Thyroid gland (tissue), 4 donors: ENCODE results near the gene WAPL. TPM values are rescaled to one million over a fixed set of nuclear protein-coding genes. Genes with fewer than 3 reads are reported as not detected.

Source experiments
- DNase-seq, 2 donors: peaks; one replicate each; pipeline ENCODE4 v3.0.0-alpha.2; 2019
- H3K27ac ChIP-seq, 3 donors: fragments of 200-600 bp; sonication (generic); 1 replicate in 2 of 3; 2 replicates in 1 of 3; pipeline ENCODE4 v1.5.1; 2016 to 2019; ENCODE audit warnings: mild to moderate bottlenecking in 1 of 3, moderate library complexity in 1 of 3
- H3K27me3 ChIP-seq: fragments of 200-600 bp; sonication (generic); one replicate; pipeline ENCODE4 v1.5.1; 2019
- H3K36me3 ChIP-seq, 2 donors: fragments of 200-600 bp; sonication (generic); one replicate each; pipeline ENCODE4 v1.5.1; 2016 to 2019
- H3K4me1 ChIP-seq, 2 donors: fragments of 200-600 bp; sonication (generic); one replicate each; pipeline ENCODE4 v1.5.1; 2017 to 2019
- H3K4me3 ChIP-seq, 3 donors: fragments of 200-600 bp; sonication (generic); replicated peaks in 1 of 3; 1 replicate in 2 of 3; 2 replicates in 1 of 3; pipeline ENCODE4 v1.5.1; 2016; ENCODE audit warnings: mild to moderate bottlenecking in 1 of 3
- H3K9me3 ChIP-seq: fragments of 200-600 bp; sonication (generic); one replicate; pipeline ENCODE4 v1.5.1; 2017
- POLR2A ChIP-seq, 2 donors: fragments of 450-650 bp; IDR thresholded peaks; one replicate each; pipeline ENCODE4 v1.6.1; 2017; ENCODE audit warnings: antibody characterized with exemption in 2 of 2, mild to moderate bottlenecking in 2 of 2, moderate library complexity in 1 of 2
- WGBS, 2 donors: methylation state at CpG; one replicate each; pipeline ENCODE4 v1.1.5; 2017; 5-methylcytosine and 5-hydroxymethylcytosine counted together
- intact Hi-C: fragments of 100-400 bp; cut with DNase I; formaldehyde crosslinking; loops from one replicate; pipeline ENCODE4 v1.15.1; 2023
- total RNA-seq, 4 donors: library from RNA; depleted of rRNA; stranded (reverse); fragments of >200 nt; gene quantifications; one replicate each; pipeline ENCODE4 v1.2.3, GENCODE V29; 2016
- TF ChIP-seq, protein P1 (sequence below), 6 experiments: fragments of 200-600 bp in 3 of 6; fragments of 450-650 bp in 3 of 6; sonication (generic) in 3 of 6; IDR thresholded peaks; one replicate each; pipeline ENCODE4 v1.5.1; 2016 to 2019; ENCODE audit warnings: antibody characterized with exemption in 6 of 6, mild to moderate bottlenecking in 2 of 6, inconsistent platforms in 1 of 6, moderate library complexity in 1 of 6

Gene WAPL
- total RNA-seq, 4 donors from 2014 or later = 44.2 to 62.1 (median 51.7) TPM

DNA sequence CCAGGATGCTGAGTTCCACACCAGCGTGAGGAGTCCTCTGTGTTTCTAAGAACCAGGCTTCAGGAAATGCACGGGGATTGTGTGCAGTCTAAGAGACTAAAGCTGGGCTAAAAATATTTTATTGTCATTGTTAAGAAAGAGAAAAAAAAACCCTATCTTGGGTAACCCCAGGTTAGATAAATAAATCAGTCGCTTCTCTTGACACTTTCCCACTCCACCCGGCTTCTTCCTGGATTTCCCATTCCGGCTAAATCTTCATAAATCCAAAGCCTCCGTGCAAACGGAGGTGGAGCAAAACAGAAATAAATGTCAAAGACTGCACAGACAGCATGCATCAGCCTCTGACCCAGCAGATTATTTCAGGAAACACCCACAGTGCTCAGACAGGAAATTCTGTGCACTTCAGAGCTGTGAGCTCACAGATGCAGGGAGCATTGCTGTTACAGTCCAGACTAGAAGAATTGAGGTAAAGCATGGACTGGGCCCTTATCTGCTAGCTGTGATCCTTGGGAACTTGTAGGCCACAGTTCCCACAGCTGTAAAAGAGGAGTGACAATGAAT lies 110.2 kb downstream of the WAPL start:
- WGBS, 2 donors = 50 to 68% methylated on average over 7 of the region's 7 CpGs
- TF ChIP-seq POLR2A (IDR thresholded peaks at IDR 0.05) = no peak
- TF ChIP-seq, protein P1, sequence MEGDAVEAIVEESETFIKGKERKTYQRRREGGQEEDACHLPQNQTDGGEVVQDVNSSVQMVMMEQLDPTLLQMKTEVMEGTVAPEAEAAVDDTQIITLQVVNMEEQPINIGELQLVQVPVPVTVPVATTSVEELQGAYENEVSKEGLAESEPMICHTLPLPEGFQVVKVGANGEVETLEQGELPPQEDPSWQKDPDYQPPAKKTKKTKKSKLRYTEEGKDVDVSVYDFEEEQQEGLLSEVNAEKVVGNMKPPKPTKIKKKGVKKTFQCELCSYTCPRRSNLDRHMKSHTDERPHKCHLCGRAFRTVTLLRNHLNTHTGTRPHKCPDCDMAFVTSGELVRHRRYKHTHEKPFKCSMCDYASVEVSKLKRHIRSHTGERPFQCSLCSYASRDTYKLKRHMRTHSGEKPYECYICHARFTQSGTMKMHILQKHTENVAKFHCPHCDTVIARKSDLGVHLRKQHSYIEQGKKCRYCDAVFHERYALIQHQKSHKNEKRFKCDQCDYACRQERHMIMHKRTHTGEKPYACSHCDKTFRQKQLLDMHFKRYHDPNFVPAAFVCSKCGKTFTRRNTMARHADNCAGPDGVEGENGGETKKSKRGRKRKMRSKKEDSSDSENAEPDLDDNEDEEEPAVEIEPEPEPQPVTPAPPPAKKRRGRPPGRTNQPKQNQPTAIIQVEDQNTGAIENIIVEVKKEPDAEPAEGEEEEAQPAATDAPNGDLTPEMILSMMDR (IDR thresholded peaks at IDR 0.05) = no peak

DNA sequence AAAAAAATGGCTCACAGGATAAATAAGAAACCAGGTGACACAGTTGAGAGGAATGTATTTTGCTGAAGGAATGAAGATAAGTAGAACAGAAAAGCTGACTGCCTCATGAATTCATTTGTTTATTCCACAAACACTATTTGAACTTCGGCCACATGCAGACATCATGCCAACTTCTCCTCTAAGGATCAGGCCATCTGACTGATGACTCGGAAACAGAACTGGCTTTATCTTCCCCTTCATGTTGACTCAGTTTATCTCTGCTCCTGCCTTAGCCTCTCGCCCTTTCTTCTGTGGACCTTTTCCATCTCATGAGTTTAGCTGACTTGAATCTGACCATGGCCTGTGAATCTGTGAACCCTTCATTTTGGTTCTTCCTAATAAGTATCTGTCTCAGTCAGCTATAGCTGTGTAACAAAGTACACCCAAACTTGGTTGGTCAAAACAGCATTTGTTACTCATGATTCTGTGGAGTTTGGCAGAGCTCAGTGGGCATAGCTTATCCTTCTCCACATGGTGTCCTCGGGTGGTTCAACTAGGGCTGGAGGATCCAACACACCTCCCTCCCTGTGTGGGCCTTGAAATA lies 111.0 kb downstream of the WAPL start:
- H3K4me3 ChIP-seq = no peak overlapping the region
- no peak overlapping the region for H3K27ac ChIP-seq
- H3K27me3 ChIP-seq = no peaks in the 10 kb centered on the region
- no peak for DNase-seq
- H3K9me3 ChIP-seq = no peaks in the 10 kb centered on the region
- 85 to 87% methylated on average over 4 of the region's 4 CpGs for WGBS, 2 donors
- H3K36me3 ChIP-seq = no peaks in the 10 kb centered on the region
- intact Hi-C loops = no loop called here
- peaks cover 0 to 3% of the 10 kb centered on the region in 2 donors for H3K4me1 ChIP-seq
- TF ChIP-seq POLR2A (IDR thresholded peaks at IDR 0.05) = no peak
- TF ChIP-seq, protein P1 (IDR thresholded peaks at IDR 0.05) = no peak

More for the DNA sequence above, 110.2 kb downstream of the WAPL start:
- Histone ChIP-seq H3K4me1 (peaks cover 0 to 3% of the 10 kb centered on the region in 2 donors), H3K36me3 (no peaks in the 10 kb centered on the region), H3K27me3 (no peaks in the 10 kb centered on the region), H3K27ac (no peak overlapping the region), H3K9me3 (no peaks in the 10 kb centered on the region), H3K4me3 (no peak overlapping the region)
- no peak for DNase-seq
- intact Hi-C loops = no loop called here

DNA sequence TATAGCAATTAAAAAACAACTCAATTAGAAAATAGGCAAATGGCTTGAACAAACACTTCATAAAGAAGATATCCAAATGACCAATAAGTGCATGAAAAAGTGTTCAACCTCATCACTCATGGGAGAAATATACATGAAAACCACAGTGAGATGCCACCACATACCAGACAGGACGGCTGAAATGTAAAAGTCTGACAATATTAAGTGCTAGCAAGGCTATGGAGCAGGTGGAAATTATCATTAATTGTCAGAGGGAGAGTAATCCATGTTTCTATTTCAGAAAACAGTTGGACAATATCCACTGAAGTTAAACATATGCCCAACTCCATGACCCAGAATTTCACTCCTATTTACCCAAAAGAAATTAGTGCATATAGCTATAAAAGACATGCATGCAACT lies 112.4 kb downstream of the WAPL start:
- WGBS, 2 donors = 83 to 86% methylated on average over 1 of the region's 1 CpG
- Histone ChIP-seq H3K27me3 (no peaks in the 10 kb centered on the region), H3K4me1 (peaks cover 0 to 3% of the 10 kb centered on the region in 2 donors), H3K36me3 (no peaks in the 10 kb centered on the region), H3K4me3 (no peak overlapping the region), H3K9me3 (no peaks in the 10 kb centered on the region), H3K27ac (no peak overlapping the region)
- no peak for DNase-seq
- intact Hi-C loops = no loop called here
- TF ChIP-seq, protein P1 (IDR thresholded peaks at IDR 0.05) = no peak
- TF ChIP-seq POLR2A (IDR thresholded peaks at IDR 0.05) = no peak

DNA sequence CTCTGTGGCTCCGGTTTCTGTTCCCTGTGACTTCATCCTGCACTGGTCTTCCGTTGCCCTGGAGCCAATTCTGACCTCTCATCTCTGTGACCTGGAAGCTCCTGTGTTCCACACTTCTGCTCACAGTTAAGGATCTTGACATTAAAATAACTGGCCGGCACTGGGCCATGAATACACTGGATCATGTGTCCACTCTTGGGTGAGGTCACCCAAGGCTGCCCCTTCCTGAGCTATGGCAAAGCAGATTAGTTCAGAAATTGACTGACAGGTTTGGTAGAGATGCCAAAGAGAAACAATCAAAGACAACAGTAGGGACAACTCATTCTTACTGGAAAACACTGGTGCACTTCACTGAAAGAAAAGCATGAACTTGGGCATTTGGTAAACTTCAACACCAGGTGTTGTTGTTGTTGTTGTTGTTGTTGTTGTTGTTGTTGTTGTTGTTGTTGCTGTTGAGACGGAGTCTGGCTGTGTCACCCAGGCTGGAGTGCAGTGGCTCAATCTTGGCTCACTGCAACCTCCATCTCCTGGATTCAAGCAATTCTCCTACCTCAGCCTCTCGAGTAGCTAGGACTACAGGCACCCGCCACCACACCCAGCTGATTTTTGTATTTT lies 118.3 kb downstream of the WAPL start:
- Histone ChIP-seq H3K27ac (peak overlapping the region; percentile 12 to 57 (median 38)), H3K27me3 (no peaks in the 10 kb centered on the region), H3K4me1 (peaks cover 28 to 31% of the 10 kb centered on the region in 2 donors), H3K4me3 (no peak overlapping the region), H3K36me3 (no peaks in the 10 kb centered on the region), H3K9me3 (no peaks in the 10 kb centered on the region)
- intact Hi-C loops = loop anchor here (5.0 kb wide), 1 partner anchor 119 kb away; the partner anchor contains the start of gene WAPL
- 53 to 54% methylated on average over 6 of the region's 6 CpGs for WGBS, 2 donors
- TF ChIP-seq, protein P1 (IDR thresholded peaks at IDR 0.05) = no peak
- TF ChIP-seq POLR2A (IDR thresholded peaks at IDR 0.05) = no peak
- DNase-seq = peak; percentile 85 to 90
